Measurements from ENCODE around the gene HOXC4. TPM values are rescaled to one million over a fixed set of nuclear protein-coding genes. Genes with fewer than 3 reads are reported as not detected.
"Not testable (repeated sequence)": the region's sequence is repeated elsewhere in the genome, so short reads cannot be mapped to it uniquely, and the experiment has no call there.

Gene HOXC4
- total RNA-seq, 4 donors from 2014 or later, result 0.69 to 5.7 (median 2.7) TPM

- no peak overlapping the region for H3K4me3 ChIP-seq
- ATAC-seq, result no peak
- H3K36me3 ChIP-seq, result no peaks in the 10 kb centered on the region
- no peak overlapping the region for H3K27ac ChIP-seq
- H3K9me3 ChIP-seq, result no peaks in the 10 kb centered on the region
- no peak for TF ChIP-seq POLR2A (IDR thresholded peaks at IDR 0.05)
- 76 to 78% methylated on average over 6 of the region's 6 CpGs for WGBS, 2 donors (ENCODE audit: low coverage in 1 of 2)
- no peaks in the 10 kb centered on the region for H3K27me3 ChIP-seq
- H3K4me1 ChIP-seq, result peaks cover 0 to 31% (median 0%) of the 10 kb centered on the region in 3 donors
Measured at GRCh38 chr12:54074308-54074707, 20.7 kb downstream of the HOXC4 start.

DNA sequence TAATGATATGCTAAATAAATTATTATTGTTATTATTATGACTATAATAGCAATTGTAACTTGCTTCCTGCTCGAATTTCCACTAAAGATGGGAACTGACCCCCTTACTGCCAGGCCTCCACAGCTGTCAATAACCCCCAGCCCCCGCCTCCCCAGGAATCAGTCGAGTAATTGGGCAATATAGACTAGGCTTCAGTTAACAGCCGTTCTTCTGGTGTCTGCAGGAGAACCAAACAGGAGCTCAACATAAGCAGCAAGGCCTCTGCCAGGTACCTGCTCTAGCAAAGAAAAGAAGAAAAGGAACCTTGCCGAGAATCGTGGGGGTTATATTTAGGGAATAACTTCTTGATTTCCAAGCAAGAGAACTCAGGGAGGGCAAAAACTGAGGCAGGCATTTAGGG, 21.8 kb downstream of the HOXC4 start:
- WGBS, 2 donors (ENCODE audit: low coverage in 1 of 2), result 54 to 56% methylated on average over 6 of the region's 6 CpGs

GRCh38 chr12:54075974-54076373, 22.3 kb downstream of the HOXC4 start:
- TF ChIP-seq POLR2AphosphoS5 (IDR thresholded peaks at IDR 0.05) (no peak), EP300 (IDR thresholded peaks at IDR 0.05) (no peak), POLR2A (IDR thresholded peaks at IDR 0.05) (no peak)
- TF ChIP-seq, protein P1, sequence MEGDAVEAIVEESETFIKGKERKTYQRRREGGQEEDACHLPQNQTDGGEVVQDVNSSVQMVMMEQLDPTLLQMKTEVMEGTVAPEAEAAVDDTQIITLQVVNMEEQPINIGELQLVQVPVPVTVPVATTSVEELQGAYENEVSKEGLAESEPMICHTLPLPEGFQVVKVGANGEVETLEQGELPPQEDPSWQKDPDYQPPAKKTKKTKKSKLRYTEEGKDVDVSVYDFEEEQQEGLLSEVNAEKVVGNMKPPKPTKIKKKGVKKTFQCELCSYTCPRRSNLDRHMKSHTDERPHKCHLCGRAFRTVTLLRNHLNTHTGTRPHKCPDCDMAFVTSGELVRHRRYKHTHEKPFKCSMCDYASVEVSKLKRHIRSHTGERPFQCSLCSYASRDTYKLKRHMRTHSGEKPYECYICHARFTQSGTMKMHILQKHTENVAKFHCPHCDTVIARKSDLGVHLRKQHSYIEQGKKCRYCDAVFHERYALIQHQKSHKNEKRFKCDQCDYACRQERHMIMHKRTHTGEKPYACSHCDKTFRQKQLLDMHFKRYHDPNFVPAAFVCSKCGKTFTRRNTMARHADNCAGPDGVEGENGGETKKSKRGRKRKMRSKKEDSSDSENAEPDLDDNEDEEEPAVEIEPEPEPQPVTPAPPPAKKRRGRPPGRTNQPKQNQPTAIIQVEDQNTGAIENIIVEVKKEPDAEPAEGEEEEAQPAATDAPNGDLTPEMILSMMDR (IDR thresholded peaks at IDR 0.05), result no peak
- no peaks in the 10 kb centered on the region for H3K27me3 ChIP-seq
- H3K27ac ChIP-seq, result peak overlapping the region in 2 of 4 donors; percentile 91 to 98
- H3K36me3 ChIP-seq, result no peaks in the 10 kb centered on the region
- peaks cover 0 to 35% (median 0%) of the 10 kb centered on the region in 3 donors for H3K4me1 ChIP-seq
- H3K9me3 ChIP-seq, result no peaks in the 10 kb centered on the region
- no peak for ATAC-seq
- no peak overlapping the region for H3K4me3 ChIP-seq

More for the DNA sequence above, 21.8 kb downstream of the HOXC4 start:
- H3K4me3 ChIP-seq, result no peak overlapping the region
- no peak for ATAC-seq
- no peaks in the 10 kb centered on the region for H3K27me3 ChIP-seq
- H3K27ac ChIP-seq, result peak overlapping the region in 2 of 4 donors; percentile 91 to 98
- peaks cover 0 to 33% (median 0%) of the 10 kb centered on the region in 3 donors for H3K4me1 ChIP-seq
- no peaks in the 10 kb centered on the region for H3K9me3 ChIP-seq
- TF ChIP-seq, protein P1 (IDR thresholded peaks at IDR 0.05), result no peak
- TF ChIP-seq POLR2AphosphoS5 (IDR thresholded peaks at IDR 0.05), result no peak
- TF ChIP-seq POLR2A (IDR thresholded peaks at IDR 0.05), result no peak
- no peak for TF ChIP-seq EP300 (IDR thresholded peaks at IDR 0.05)
- no peaks in the 10 kb centered on the region for H3K36me3 ChIP-seq

DNA sequence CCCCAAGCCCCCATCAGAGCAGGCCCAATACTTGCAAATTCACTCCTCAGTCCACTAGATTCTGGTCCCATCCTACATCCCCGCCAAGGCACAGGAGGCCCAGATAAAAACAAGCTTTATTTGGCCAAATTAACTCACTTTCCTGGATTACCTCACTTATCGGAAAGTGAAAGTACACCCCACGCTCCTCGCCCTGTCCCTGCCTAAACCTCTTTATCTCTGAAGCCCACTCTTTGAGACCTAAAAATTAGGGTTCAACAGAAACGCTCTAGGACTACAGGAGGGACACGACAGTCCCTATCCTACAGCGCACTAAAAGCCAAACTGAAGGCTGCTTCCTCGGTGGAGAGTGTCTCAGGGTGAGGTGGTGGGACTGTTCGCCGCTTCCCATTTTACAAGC, 24.2 kb downstream of the HOXC4 start:
- H3K4me1 ChIP-seq, result peaks cover 0 to 39% (median 0%) of the 10 kb centered on the region in 3 donors
- not testable (repeated sequence) for H3K27me3 ChIP-seq, ATAC-seq, H3K9me3 ChIP-seq, H3K36me3 ChIP-seq
- H3K27ac ChIP-seq, result peak overlapping the region; percentile 75 to 98 (median 92)
- H3K4me3 ChIP-seq, result peak overlapping the region; percentile 18 to 50
- WGBS, 2 donors (ENCODE audit: low coverage in 1 of 2), result 0 to 18% methylated on average over 1 to 3 of the region's 10 CpGs

DNA sequence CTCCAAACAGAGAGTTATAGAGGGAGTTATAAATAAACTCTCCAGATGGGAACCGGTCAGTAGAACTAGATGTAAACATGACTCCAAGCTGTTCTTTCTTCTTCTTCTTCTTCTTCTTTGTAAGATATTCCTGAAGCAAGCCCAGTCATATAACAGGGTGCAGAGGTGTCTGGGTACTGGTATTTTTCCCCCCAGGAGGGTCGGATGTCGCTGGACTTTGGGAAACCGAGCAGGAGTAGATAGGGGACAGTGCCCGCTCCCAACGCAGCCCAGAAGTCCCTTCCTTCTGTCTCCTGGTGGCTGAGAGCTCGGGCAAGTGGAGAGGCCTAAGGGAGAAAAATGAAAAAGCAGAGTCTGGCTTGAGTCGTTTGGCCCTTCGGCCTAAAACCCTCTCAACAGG, 25.5 kb downstream of the HOXC4 start:
- WGBS, 2 donors (ENCODE audit: low coverage in 1 of 2), result 4% methylated on average over 4 to 7 of the region's 9 CpGs
- H3K36me3 ChIP-seq, ATAC-seq, H3K27me3 ChIP-seq, H3K9me3 ChIP-seq: not testable (repeated sequence)
- peak overlapping the region; percentile 75 to 98 (median 92) for H3K27ac ChIP-seq
- peak overlapping the region; percentile 17 to 51 for H3K4me3 ChIP-seq
- H3K4me1 ChIP-seq, result peaks cover 0 to 43% (median 0%) of the 10 kb centered on the region in 3 donors

- H3K9me3 ChIP-seq, H3K36me3 ChIP-seq, H3K27me3 ChIP-seq, ATAC-seq: not testable (repeated sequence)
- 7 to 32% methylated on average over 9 to 18 of the region's 19 CpGs for WGBS, 2 donors (ENCODE audit: low coverage in 1 of 2)
- H3K4me1 ChIP-seq, result peaks cover 0 to 42% (median 0%) of the 10 kb centered on the region in 3 donors
- H3K27ac ChIP-seq, result peak overlapping the region; percentile 75 to 98 (median 92)
- H3K4me3 ChIP-seq, result peak overlapping the region; percentile 10 to 51
Measured at GRCh38 chr12:54080008-54080924, 26.6 kb downstream of the HOXC4 start.

DNA sequence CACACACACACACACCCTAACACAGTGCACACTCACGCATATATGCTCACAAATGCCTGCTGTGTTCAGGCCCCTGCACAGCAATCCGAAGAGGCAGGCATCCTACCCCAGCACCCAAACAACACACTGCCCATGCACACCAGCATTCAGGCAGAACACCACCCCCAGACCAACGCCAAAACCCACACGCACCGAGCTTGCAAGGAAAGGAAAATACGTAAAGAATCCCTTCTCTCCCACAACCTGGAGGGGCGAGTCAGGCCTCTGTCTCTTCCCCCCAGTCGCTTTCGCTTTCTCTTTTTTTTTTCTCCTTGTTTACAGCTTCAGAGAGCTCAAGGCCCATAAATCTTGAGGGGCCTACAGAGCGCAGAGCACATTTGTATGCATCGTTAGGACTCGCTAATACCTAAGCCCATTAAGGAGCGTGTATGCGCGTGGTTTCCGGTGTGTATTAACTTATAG, 27.4 kb downstream of the HOXC4 start:
- H3K27me3 ChIP-seq, H3K36me3 ChIP-seq, H3K9me3 ChIP-seq, ATAC-seq: not testable (repeated sequence)
- WGBS, 2 donors (ENCODE audit: low coverage in 1 of 2), result 0 to 6% methylated on average over 7 to 11 of the region's 16 CpGs
- H3K4me3 ChIP-seq, result peak overlapping the region; percentile 35 to 51
- peak overlapping the region; percentile 75 to 98 (median 92) for H3K27ac ChIP-seq
- peaks cover 0 to 34% (median 0%) of the 10 kb centered on the region in 3 donors for H3K4me1 ChIP-seq

- H3K4me3 ChIP-seq, result peak overlapping the region; percentile 35 to 51
- not testable (repeated sequence) for H3K27me3 ChIP-seq, ATAC-seq, H3K9me3 ChIP-seq, H3K36me3 ChIP-seq
- peaks cover 0 to 27% (median 0%) of the 10 kb centered on the region in 3 donors for H3K4me1 ChIP-seq
- H3K27ac ChIP-seq, result peak overlapping the region; percentile 75 to 98 (median 92)
- WGBS, 2 donors (ENCODE audit: low coverage in 1 of 2), result 3 to 4% methylated on average over 13 of the region's 35 CpGs
Measured at GRCh38 chr12:54081581-54082396, 28.2 kb downstream of the HOXC4 start.
